SK-N-SH treated with all-trans-retinoic acid at 6 μM for 48 hours (cell line): ENCODE measurements around the gene RPRD1B.

Experiments used
- ATAC-seq: fragments of 200-7000 bp; cut with Tn5 transposase; 3 replicates; pipeline ENCODE4 v1.9.1; 2020; ENCODE audit warnings: mild to moderate bottlenecking, moderate library complexity
- ARNTL ChIP-seq: fragments of 450-650 bp; formaldehyde crosslinking; IDR thresholded peaks from 2 replicates; pipeline ENCODE4 v1.5.0; 2020; ENCODE audit warnings: low read depth, mild to moderate bottlenecking, moderate library complexity, borderline replicate concordance
- BACH2 ChIP-seq: fragments of 250-450 bp; sonication (Bioruptor Pico); IDR thresholded peaks from 2 replicates; pipeline ENCODE4 v1.9.0; 2021; ENCODE audit warnings: mild to moderate bottlenecking, borderline replicate concordance
- CREB5 ChIP-seq: fragments of 250-450 bp; sonication (Bioruptor Pico); IDR thresholded peaks from 2 replicates; pipeline ENCODE4 v1.5.1; 2020; ENCODE audit warnings: low read depth, mild to moderate bottlenecking, moderate library complexity
- CSDC2 ChIP-seq: fragments of 250-450 bp; sonication (Bioruptor Pico); IDR thresholded peaks from 2 replicates; pipeline ENCODE4 v1.5.0; 2020; ENCODE audit warnings: mild to moderate bottlenecking, moderate library complexity
- CSRNP3 ChIP-seq: fragments of 250-450 bp; sonication (Bioruptor Pico); IDR thresholded peaks from 2 replicates; pipeline ENCODE4 v1.5.1; 2021; ENCODE audit warnings: mild to moderate bottlenecking, moderate library complexity
- ESRRG ChIP-seq: fragments of 250-450 bp; sonication (Bioruptor Pico); IDR thresholded peaks from 2 replicates; pipeline ENCODE4 v1.6.1; 2021; ENCODE audit warnings: mild to moderate bottlenecking
- GLIS3 ChIP-seq: fragments of 250-450 bp; sonication (Bioruptor Pico); IDR thresholded peaks from 2 replicates; pipeline ENCODE4 v1.5.0; 2020; ENCODE audit warnings: mild to moderate bottlenecking, moderate library complexity
- ISL1 ChIP-seq: fragments of 250-450 bp; sonication (Bioruptor Pico); IDR thresholded peaks from 2 replicates; pipeline ENCODE4 v2.1.2; 2022; ENCODE audit warnings: mild to moderate bottlenecking, moderate library complexity
- PATZ1 ChIP-seq: fragments of 250-450 bp; sonication (Bioruptor Pico); IDR thresholded peaks from 2 replicates; pipeline ENCODE4 v1.8.0; 2020; ENCODE audit warnings: mild to moderate bottlenecking, moderate library complexity, borderline replicate concordance
- POU6F1 ChIP-seq: fragments of 250-450 bp; sonication (Bioruptor Pico); IDR thresholded peaks from 2 replicates; pipeline ENCODE4 v1.8.0; 2021; ENCODE audit warnings: low read depth, mild to moderate bottlenecking, moderate library complexity, borderline replicate concordance
- PPARA ChIP-seq: fragments of 250-450 bp; sonication (Bioruptor Pico); IDR thresholded peaks from 2 replicates; pipeline ENCODE4 v1.5.0; 2020; ENCODE audit warnings: mild to moderate bottlenecking, borderline replicate concordance
- RARB ChIP-seq: fragments of 250-450 bp; sonication (Bioruptor Pico); IDR thresholded peaks from 2 replicates; pipeline ENCODE4 v1.8.0; 2021; ENCODE audit warnings: mild to moderate bottlenecking, moderate library complexity
- TCF4 ChIP-seq: fragments of 250-450 bp; sonication (Bioruptor Pico); IDR thresholded peaks from 2 replicates; pipeline ENCODE4 v1.8.0; 2021; ENCODE audit warnings: mild to moderate bottlenecking, moderate library complexity, borderline replicate concordance
- TOX ChIP-seq: fragments of 250-450 bp; sonication (Bioruptor Pico); IDR thresholded peaks from 2 replicates; pipeline ENCODE4 v1.8.0; 2021; ENCODE audit warnings: mild to moderate bottlenecking, moderate library complexity, borderline replicate concordance
- TSHZ2 ChIP-seq: fragments of 250-450 bp; sonication (Bioruptor Pico); IDR thresholded peaks from 2 replicates; pipeline ENCODE4 v1.5.0; 2020; ENCODE audit warnings: mild to moderate bottlenecking, moderate library complexity
- ZC3H10 ChIP-seq: fragments of 250-450 bp; sonication (Bioruptor Pico); IDR thresholded peaks from 2 replicates; pipeline ENCODE4 v1.5.1; 2021; ENCODE audit warnings: mild to moderate bottlenecking, moderate library complexity
- ZFP3 ChIP-seq: fragments of 250-450 bp; sonication (Bioruptor Pico); IDR thresholded peaks from 2 replicates; pipeline ENCODE4 v1.5.0; 2020; ENCODE audit warnings: mild to moderate bottlenecking, moderate library complexity
- ZFP30 ChIP-seq: fragments of 450-650 bp; formaldehyde crosslinking; IDR thresholded peaks from 2 replicates; pipeline ENCODE4 v1.5.0; 2022; ENCODE audit warnings: mild to moderate bottlenecking, moderate library complexity
- ZNF565 ChIP-seq: fragments of 450-650 bp; formaldehyde crosslinking; conservative IDR thresholded peaks from 2 replicates; pipeline ENCODE4 v1.5.0; 2020; ENCODE audit warnings: low read depth, mild to moderate bottlenecking, moderate library complexity
- ZNF70 ChIP-seq: fragments of 450-650 bp; formaldehyde crosslinking; IDR thresholded peaks from 2 replicates; pipeline ENCODE4 v1.5.0; 2020; ENCODE audit warnings: mild to moderate bottlenecking, moderate library complexity

The RPRD1B gene

GRCh38 chr20:38057351-38057972, 23.9 kb downstream of the RPRD1B start:
- TF ChIP-seq ISL1: no peak
- TF ChIP-seq ZNF565: no peak
- no peak for TF ChIP-seq PPARA
- no peak for TF ChIP-seq BACH2 (CRISPR knock-in tag)
- TF ChIP-seq ZFP30 (CRISPR knock-in tag): no peak
- no peak for TF ChIP-seq ZC3H10
- no peak for TF ChIP-seq TOX (CRISPR knock-in tag)
- no peak for TF ChIP-seq CSDC2
- TF ChIP-seq ZNF70 (CRISPR knock-in tag): no peak
- no peak for TF ChIP-seq CREB5 (CRISPR knock-in tag)
- TF ChIP-seq RARB (CRISPR knock-in tag): no peak
- no peak for TF ChIP-seq TSHZ2 (CRISPR knock-in tag)
- TF ChIP-seq CSRNP3 (CRISPR knock-in tag): no peak
- TF ChIP-seq ESRRG (CRISPR knock-in tag): no peak
- TF ChIP-seq ARNTL (CRISPR knock-in tag): no peak
- no peak for TF ChIP-seq TCF4 (CRISPR knock-in tag)
- peak; percentile 99 for ATAC-seq

- ATAC-seq: no peak
Observed at GRCh38 chr20:38059832-38060231, 26.3 kb downstream of the RPRD1B start.

GRCh38 chr20:38060536-38060935, 27.0 kb downstream of the RPRD1B start:
- no peak for ATAC-seq
- TF ChIP-seq TCF4 (CRISPR knock-in tag) (no peak), PATZ1 (CRISPR knock-in tag) (no peak), ZFP3 (CRISPR knock-in tag) (no peak), CSRNP3 (CRISPR knock-in tag) (no peak), BACH2 (CRISPR knock-in tag) (no peak), CSDC2 (no peak), POU6F1 (CRISPR knock-in tag) (no peak), GLIS3 (CRISPR knock-in tag) (no peak), ESRRG (CRISPR knock-in tag) (no peak)

More at GRCh38 chr20:38059832-38060231, 26.3 kb downstream of the RPRD1B start:
- TF ChIP-seq PATZ1 (CRISPR knock-in tag): no peak
